Skeletal muscle satellite cell (primary cell): Measurements from ENCODE around the gene ZER1.
"Not testable (repeated sequence)": the region's sequence is repeated elsewhere in the genome, so short reads cannot be mapped to it uniquely, and the experiment has no call there.

ENCODE experiments used
- H3K27me3 ChIP-seq: 2 replicates; pipeline ENCODE4 v1.7.0; 2013; ENCODE audit warnings: low read length; ENCODE audit not compliant: control insufficient read depth, insufficient read depth
- H3K36me3 ChIP-seq: 2 replicates; pipeline ENCODE4 v1.7.0; 2013; ENCODE audit warnings: mild to moderate bottlenecking, control low read depth, low read length; ENCODE audit not compliant: insufficient read depth
- H3K4me1 ChIP-seq: 2 replicates; pipeline ENCODE4 v1.7.0; 2013; ENCODE audit warnings: low read length; ENCODE audit not compliant: control insufficient read depth, insufficient read depth
- H3K4me2 ChIP-seq: 2 replicates; pipeline ENCODE4 v1.7.0; 2013; ENCODE audit warnings: mild to moderate bottlenecking, low read length
- H3K4me3 ChIP-seq: 2 replicates; pipeline ENCODE4 v1.7.0; 2013; ENCODE audit warnings: low read length
- H3K9ac ChIP-seq: 2 replicates; pipeline ENCODE4 v1.7.0; 2013; ENCODE audit warnings: mild to moderate bottlenecking, low read depth, low read length, moderate library complexity
- H3K9me3 ChIP-seq: replicated peaks from 2 replicates; pipeline ENCODE4 v1.7.0; 2013; ENCODE audit warnings: mild to moderate bottlenecking, control low read depth, low read length

ZER1 gene

DNA sequence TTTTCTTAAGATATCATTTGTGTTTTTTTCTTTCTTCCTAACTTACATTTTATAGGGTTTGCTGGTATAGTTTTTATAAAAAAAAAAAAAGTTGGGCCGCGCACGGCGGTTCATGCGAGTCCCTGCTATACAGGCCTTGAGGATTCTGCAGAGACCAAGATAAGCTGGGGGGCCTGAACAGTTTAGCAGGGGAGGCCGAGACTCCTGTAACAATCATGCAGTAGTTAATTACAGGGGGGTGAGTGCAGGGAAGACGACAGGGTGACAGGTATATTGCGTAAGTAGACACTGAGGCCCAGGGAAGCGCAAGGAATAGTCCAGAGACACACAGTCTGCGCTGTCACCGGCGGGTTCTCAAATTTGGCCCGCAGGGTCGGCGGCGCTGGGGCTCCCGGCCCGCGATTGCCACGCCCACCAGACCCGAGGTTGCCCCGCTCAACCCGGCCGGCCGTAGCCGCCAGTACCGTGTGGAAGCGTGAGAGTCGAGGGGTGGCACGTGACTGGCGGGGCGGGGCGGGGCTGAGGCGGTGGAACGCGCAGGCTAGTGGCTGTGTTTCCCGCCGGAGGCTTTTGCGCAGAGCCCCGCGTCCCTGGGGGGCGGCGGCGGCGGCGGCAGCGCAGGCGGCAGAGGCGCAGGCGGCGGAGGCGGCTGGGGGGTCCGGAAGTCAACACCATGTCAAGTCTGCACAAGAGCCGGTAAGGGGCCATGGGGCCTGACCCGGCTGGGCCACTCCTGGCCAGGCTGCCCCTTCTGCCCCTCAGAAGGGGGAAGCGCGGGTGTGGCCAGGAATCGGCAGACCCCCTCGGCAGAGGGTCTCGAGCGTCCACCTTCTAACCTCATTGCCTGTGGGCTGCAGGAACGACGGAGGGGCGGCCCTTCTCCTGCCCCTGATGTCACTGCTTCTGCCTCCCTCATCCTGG is 15.2 kb upstream of the ZER1 start, which contains the start of gene TBC1D13:
Gene TBC1D13, plus strand, starts transcription at position 573 of the 921 bp plus-strand sequence. Its CDS starts 101 bp downstream, at position 674.
- H3K27me3 ChIP-seq = no peaks in the 10 kb centered on the region
- peaks cover 21% of the 10 kb centered on the region for H3K4me1 ChIP-seq
- H3K4me3 ChIP-seq = peak within 1 kb of the TSS; percentile 100
- H3K9me3 ChIP-seq = no peaks in the 10 kb centered on the region
- peak within 1 kb of the TSS; percentile 98 for H3K4me2 ChIP-seq
- H3K36me3 ChIP-seq = peaks cover 10% of the 10 kb centered on the region
- H3K9ac ChIP-seq = peak within 1 kb of the TSS; percentile 93

DNA sequence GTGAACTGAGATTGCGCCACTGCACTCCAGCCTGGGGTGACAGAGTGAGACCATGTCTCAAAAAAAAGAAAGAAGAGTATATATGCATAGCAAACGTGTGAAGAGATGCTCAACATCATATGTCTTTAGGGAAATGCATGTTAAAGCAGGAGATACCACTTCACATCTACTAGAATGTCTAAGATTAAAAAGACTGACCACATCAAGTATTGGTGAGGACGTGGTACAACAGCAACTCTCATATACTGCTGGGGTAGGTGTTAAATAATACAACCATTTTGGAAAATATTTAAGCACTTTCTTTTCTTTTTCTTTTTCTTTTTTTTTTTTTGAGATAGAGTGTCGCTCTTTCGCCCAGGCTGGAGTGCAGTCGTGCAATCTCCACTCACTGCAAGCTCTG is 13.7 kb upstream of the ZER1 start:
- no peak overlapping the region for H3K4me2 ChIP-seq
- H3K9me3 ChIP-seq = no peaks in the 10 kb centered on the region
- H3K36me3 ChIP-seq = no peaks in the 10 kb centered on the region
- peaks cover 21% of the 10 kb centered on the region for H3K4me1 ChIP-seq
- no peaks in the 10 kb centered on the region for H3K27me3 ChIP-seq
- H3K4me3 ChIP-seq = no peak overlapping the region
- H3K9ac ChIP-seq = no peak overlapping the region

DNA sequence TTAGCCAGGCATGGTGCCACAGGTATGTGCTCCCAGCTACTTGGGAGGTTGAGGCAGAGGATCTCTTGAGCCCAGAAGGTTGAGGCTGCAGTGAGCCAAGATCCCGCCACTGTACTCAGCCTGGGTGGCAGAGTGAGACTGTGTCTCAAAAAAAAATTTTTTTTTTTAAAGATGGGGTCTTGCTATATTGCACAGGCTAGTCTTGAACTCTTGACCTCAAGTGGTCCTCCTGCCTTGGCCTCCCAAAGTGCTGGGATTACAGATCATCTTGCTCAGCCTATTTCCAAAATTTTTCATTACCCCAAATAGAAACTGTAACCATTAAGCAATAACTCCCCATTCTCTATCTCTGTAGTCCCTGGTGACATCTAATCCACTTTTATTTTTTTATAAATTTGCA is 10.9 kb upstream of the ZER1 start:
- Histone ChIP-seq H3K4me3 (no peak overlapping the region), H3K9me3 (no peaks in the 10 kb centered on the region), H3K9ac (no peak overlapping the region), H3K4me1 (peaks cover 13% of the 10 kb centered on the region), H3K27me3 (no peaks in the 10 kb centered on the region), H3K4me2 (no peak overlapping the region), H3K36me3 (no peaks in the 10 kb centered on the region)

GRCh38 chr9:128781187-128782070 is 9.7 kb upstream of the ZER1 start:
- no peaks in the 10 kb centered on the region for H3K9me3 ChIP-seq
- no peak overlapping the region for H3K4me3 ChIP-seq
- no peak overlapping the region for H3K4me2 ChIP-seq
- no peaks in the 10 kb centered on the region for H3K27me3 ChIP-seq
- H3K36me3 ChIP-seq = no peaks in the 10 kb centered on the region
- H3K4me1 ChIP-seq = peaks cover 9% of the 10 kb centered on the region
- no peak overlapping the region for H3K9ac ChIP-seq

GRCh38 chr9:128780093-128780492 is 8.4 kb upstream of the ZER1 start:
- H3K4me2 ChIP-seq, H3K27me3 ChIP-seq, H3K9ac ChIP-seq: not testable (repeated sequence)

GRCh38 chr9:128774804-128775203 is 3.1 kb upstream of the ZER1 start:
- no peaks in the 10 kb centered on the region for H3K27me3 ChIP-seq
- no peak overlapping the region for H3K9ac ChIP-seq
- no peak overlapping the region for H3K4me2 ChIP-seq
- H3K4me3 ChIP-seq = no peak overlapping the region
- H3K36me3 ChIP-seq = no peaks in the 10 kb centered on the region
- H3K4me1 ChIP-seq = peaks cover 14% of the 10 kb centered on the region
- no peaks in the 10 kb centered on the region for H3K9me3 ChIP-seq

More at GRCh38 chr9:128780093-128780492, 8.4 kb upstream of the ZER1 start:
- H3K4me1 ChIP-seq, H3K4me3 ChIP-seq, H3K36me3 ChIP-seq, H3K9me3 ChIP-seq: not testable (repeated sequence)

GRCh38 chr9:128773049-128773448 is 1.3 kb upstream of the ZER1 start:
- H3K36me3 ChIP-seq = no peaks in the 10 kb centered on the region
- H3K9ac ChIP-seq = no peak overlapping the region
- H3K27me3 ChIP-seq = no peaks in the 10 kb centered on the region
- H3K4me1 ChIP-seq = peaks cover 14% of the 10 kb centered on the region
- H3K9me3 ChIP-seq = no peaks in the 10 kb centered on the region
- no peak overlapping the region for H3K4me3 ChIP-seq
- no peak overlapping the region for H3K4me2 ChIP-seq

DNA sequence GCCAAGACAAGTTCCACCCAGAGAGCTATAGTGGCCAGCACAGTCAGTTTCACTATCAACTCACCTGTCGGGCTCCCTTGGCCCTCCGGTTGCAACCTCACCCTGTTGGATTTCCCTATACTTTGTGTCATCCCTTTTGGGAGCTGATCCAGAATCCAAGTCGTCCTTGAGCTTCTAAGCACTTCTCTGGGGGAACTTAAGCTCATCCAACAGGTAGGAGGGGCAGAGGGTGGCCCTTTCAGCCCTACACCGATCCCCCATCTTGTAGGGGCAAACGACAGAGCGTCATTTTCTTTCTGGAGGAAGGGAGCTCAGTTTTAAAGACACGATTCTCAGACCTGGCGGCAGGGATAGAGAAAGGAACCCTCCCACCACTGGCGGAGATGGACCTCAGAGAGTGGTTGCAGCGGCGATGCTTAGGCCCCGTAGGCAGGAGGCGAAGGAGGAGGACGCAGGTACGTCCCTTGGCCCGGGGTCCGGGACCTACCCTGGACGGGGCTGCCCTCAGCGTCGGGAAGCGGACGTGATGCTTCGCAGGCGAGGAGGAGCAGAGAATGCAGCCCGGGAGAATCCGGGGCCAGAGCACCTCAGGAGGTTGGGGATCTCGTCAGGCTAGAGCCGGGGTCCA is 519 bp downstream of the ZER1 start:
- peaks cover 14% of the 10 kb centered on the region for H3K4me1 ChIP-seq
- no peaks in the 10 kb centered on the region for H3K27me3 ChIP-seq
- no peaks in the 10 kb centered on the region for H3K36me3 ChIP-seq
- H3K9ac ChIP-seq = peak overlapping the region; percentile 90
- no peaks in the 10 kb centered on the region for H3K9me3 ChIP-seq
- peak overlapping the region; percentile 95 for H3K4me3 ChIP-seq
- H3K4me2 ChIP-seq = peak overlapping the region; percentile 95

GRCh38 chr9:128770286-128771030 is 1.3 kb downstream of the ZER1 start:
- Histone ChIP-seq H3K9ac (peak overlapping the region; percentile 90), H3K4me3 (peak overlapping the region; percentile 95), H3K9me3 (no peaks in the 10 kb centered on the region), H3K4me1 (peaks cover 14% of the 10 kb centered on the region), H3K36me3 (no peaks in the 10 kb centered on the region), H3K27me3 (no peaks in the 10 kb centered on the region), H3K4me2 (peak overlapping the region; percentile 95)

DNA sequence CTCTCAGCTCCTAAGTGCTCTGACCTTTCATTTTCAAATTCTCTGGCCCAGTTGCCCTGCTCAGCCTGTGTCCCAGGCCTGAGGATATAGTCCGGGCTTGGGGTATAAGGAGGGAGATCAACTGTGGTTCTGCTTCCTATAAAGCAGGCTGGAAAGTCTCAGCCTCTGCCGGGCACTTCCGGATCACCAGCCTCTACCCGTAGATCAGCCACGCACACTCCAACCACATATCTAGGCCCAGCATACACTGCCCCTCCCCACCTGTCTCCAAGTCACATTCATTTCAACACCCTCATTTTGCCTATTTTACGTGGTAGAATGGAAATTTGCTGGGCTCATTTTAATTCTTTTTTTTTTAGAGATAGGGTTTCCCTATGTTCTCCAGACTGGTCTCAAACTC is 3.1 kb downstream of the ZER1 start:
- Histone ChIP-seq H3K36me3 (no peaks in the 10 kb centered on the region), H3K9me3 (no peaks in the 10 kb centered on the region), H3K9ac (no peak overlapping the region), H3K27me3 (no peaks in the 10 kb centered on the region), H3K4me2 (no peak overlapping the region), H3K4me3 (no peak overlapping the region), H3K4me1 (peaks cover 14% of the 10 kb centered on the region)
